AG09309 (cell line): ENCODE data around the gene MINDY2.
A peak's percentile ranks its signal among the peaks of the same experiment; 100 is the strongest.
"Not testable (repeated sequence)": the region's sequence is repeated elsewhere in the genome, so short reads cannot be mapped to it uniquely, and the experiment has no call there.

Experiments
- DNase-seq: peaks from one replicate; pipeline ENCODE4 v3.0.0-alpha.2; 2010; ENCODE audit warnings: low read depth
- H3K4me3 ChIP-seq: 2 replicates; pipeline ENCODE4 v1.5.1; 2011; ENCODE audit warnings: mild to moderate bottlenecking, low read depth, low read length, moderate library complexity; ENCODE audit not compliant: control insufficient read depth
- TF ChIP-seq, protein P1 (sequence below): IDR thresholded peaks from 2 replicates; pipeline ENCODE4 v1.5.1; 2011; ENCODE audit warnings: mild to moderate bottlenecking, low read depth, low read length, inconsistent platforms; ENCODE audit not compliant: insufficient read depth, control insufficient read depth; ENCODE audit errors: missing control alignments

Gene MINDY2

GRCh38 chr15:58852347-58852746, 81.2 kb downstream of the MINDY2 start:
- no peak overlapping the region for H3K4me3 ChIP-seq
- no peak for DNase-seq
- TF ChIP-seq, protein P1, sequence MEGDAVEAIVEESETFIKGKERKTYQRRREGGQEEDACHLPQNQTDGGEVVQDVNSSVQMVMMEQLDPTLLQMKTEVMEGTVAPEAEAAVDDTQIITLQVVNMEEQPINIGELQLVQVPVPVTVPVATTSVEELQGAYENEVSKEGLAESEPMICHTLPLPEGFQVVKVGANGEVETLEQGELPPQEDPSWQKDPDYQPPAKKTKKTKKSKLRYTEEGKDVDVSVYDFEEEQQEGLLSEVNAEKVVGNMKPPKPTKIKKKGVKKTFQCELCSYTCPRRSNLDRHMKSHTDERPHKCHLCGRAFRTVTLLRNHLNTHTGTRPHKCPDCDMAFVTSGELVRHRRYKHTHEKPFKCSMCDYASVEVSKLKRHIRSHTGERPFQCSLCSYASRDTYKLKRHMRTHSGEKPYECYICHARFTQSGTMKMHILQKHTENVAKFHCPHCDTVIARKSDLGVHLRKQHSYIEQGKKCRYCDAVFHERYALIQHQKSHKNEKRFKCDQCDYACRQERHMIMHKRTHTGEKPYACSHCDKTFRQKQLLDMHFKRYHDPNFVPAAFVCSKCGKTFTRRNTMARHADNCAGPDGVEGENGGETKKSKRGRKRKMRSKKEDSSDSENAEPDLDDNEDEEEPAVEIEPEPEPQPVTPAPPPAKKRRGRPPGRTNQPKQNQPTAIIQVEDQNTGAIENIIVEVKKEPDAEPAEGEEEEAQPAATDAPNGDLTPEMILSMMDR: peak; percentile 10

GRCh38 chr15:58854593-58854992, 83.5 kb downstream of the MINDY2 start:
- TF ChIP-seq, protein P1: no peak
- no peak for DNase-seq
- no peak overlapping the region for H3K4me3 ChIP-seq

- no peak overlapping the region for H3K4me3 ChIP-seq
- no peak for DNase-seq
- TF ChIP-seq, protein P1: no peak
These were observed 85.0 kb downstream of the MINDY2 start for GRCh38 chr15:58856086-58856485.

DNA sequence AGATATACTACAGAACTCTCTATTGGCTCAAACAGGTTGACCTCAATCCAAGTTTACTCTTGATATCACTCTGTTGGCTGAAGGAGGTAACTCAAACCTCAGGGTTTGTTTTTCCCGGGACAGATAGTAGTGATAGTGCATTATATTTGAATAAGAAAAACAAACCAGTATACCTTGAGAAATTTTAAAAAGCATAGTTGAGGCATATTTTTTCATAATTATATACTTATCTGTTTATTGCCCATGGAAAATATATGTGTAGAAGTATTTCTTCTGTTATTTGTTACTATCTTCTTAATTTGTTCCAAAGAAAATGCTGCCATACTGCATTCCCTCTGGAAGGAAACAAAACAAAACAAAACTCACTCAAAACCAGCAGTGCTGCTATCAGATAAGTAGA, 85.5 kb downstream of the MINDY2 start:
- not testable (repeated sequence) for H3K4me3 ChIP-seq, DNase-seq

DNA sequence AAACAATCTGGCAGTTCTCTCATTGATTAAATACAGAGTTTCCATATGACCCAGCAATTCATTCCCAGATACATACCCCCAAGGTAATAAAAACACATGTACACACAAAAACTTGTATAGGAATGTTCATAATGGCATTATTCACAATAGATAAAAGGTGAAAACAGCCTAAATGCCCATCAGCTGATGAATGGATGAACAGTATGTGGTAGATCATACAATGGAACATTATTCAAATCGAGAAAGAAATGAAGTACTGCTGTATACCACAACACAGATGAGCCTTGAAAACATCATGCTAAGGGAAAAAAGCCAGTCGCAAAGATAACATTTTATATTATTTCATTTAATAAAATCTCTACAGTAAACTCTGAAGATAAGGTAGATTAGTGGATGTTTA, 91.2 kb downstream of the MINDY2 start:
- H3K4me3 ChIP-seq: no peak overlapping the region
- TF ChIP-seq, protein P1: no peak
- DNase-seq: no peak

- TF ChIP-seq, protein P1: no peak
- DNase-seq: no peak
These were observed 93.7 kb downstream of the MINDY2 start for GRCh38 chr15:58864602-58865424.

DNA sequence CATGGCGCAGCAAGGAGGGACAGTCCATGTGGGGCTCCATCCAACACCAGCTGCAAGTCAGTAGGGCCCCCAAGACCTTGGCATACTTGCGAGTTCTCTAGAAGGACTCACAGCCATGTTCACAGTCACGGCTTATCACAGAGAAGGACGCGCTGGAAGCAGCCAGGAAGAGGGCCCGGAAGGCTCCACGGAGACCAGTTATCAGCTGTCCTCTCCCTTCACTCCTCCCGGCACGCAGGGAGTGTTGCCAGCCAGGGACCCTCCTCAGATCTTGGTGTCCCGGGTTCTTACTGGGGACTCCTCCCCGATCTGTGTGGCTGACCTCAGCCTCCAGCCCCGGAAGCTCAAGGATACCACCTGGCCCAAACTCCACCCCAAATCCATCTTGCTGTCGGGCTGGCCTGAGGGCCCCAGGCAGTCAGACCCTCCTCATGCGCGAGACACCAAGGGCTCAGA, 94.4 kb downstream of the MINDY2 start:
- H3K4me3 ChIP-seq: no peak overlapping the region
- TF ChIP-seq, protein P1: no peak
- DNase-seq: no peak

More at GRCh38 chr15:58864602-58865424, 93.7 kb downstream of the MINDY2 start:
- H3K4me3 ChIP-seq: no peak overlapping the region
